HepG2 (cell line): ENCODE data around the gene ABCB11. TPM values are rescaled to one million over a fixed set of nuclear protein-coding genes. Genes with fewer than 3 reads are reported as not detected.
A peak's percentile ranks its signal among the peaks of the same experiment; 100 is the strongest.

ENCODE experiments used
- ATAC-seq: fragments of 200-7000 bp; cut with Tn5 transposase; 3 replicates; pipeline ENCODE4 v1.9.1; 2020; ENCODE audit warnings: mild to moderate bottlenecking, moderate library complexity
- BruUV-seq: library from RNA; stranded (reverse); fragments of 400-500 nt; replicated peaks from 2 replicates; lab custom pipeline; 2021; lab: Mats Ljungman, UMichigan
- CTCF ChIA-PET: fragments of 300-600 bp; formaldehyde crosslinking; extraction: SDS; loops from one replicate; lab custom pipeline; 2021; ENCODE audit warnings: low total read pairs, inconsistent platforms, low intra/inter-chr PET ratio; lab: Yijun Ruan, JAX
- POLR2A ChIA-PET: fragments of 350-600 bp; sonication (Branson Sonifier 250); formaldehyde crosslinking; loops from one replicate; lab custom pipeline; 2020; ENCODE audit warnings: antibody characterized with exemption, inconsistent platforms; lab: Yijun Ruan, JAX
- DNase-seq: peaks from one replicate; pipeline ENCODE4 v3.0.0-alpha.2; 2015; ENCODE audit warnings: low spot score
- FAIRE-seq: peaks from 3 replicates; lab custom pipeline; 2011; peaks lifted over from hg19 to GRCh38; lab: Jason Lieb, UNC
- H2AFZ ChIP-seq: one replicate; pipeline ENCODE4 v1.6.1; 2011; ENCODE audit warnings: low read length, inconsistent platforms
- H3K27ac ChIP-seq: fragments of 300-600 bp; 3 replicates; pipeline ENCODE4 v1.8.0; 2011; ENCODE audit warnings: mixed run types, mild to moderate bottlenecking, mixed read lengths, low read length, inconsistent platforms; ENCODE audit not compliant: insufficient read depth; ENCODE audit errors: extremely low read length
- H3K27me3 ChIP-seq, 2 experiments: fragments of 200-600 bp in 1 of 2; 2 replicates in 1 of 2; 3 replicates in 1 of 2; pipeline versions ENCODE4 v1.6.0 to v1.8.0; 2011; ENCODE audit warnings: low read length in 2 of 2, mild to moderate bottlenecking in 2 of 2, moderate library complexity in 2 of 2, inconsistent platforms in 1 of 2; ENCODE audit not compliant: insufficient read depth in 2 of 2, control insufficient read depth in 1 of 2
- H3K36me3 ChIP-seq, 2 experiments: fragments of 200-600 bp in 1 of 2; replicated peaks in 1 of 2; 2 replicates in 1 of 2; 3 replicates in 1 of 2; pipeline versions ENCODE4 v1.5.1 to v1.8.0; 2011; ENCODE audit warnings: low read length in 2 of 2, inconsistent platforms in 1 of 2; ENCODE audit not compliant: insufficient read depth in 2 of 2, control insufficient read depth in 1 of 2
- H3K4me1 ChIP-seq: 2 replicates; pipeline ENCODE4 v1.5.1; 2012; ENCODE audit warnings: low read length, inconsistent platforms; ENCODE audit not compliant: insufficient read depth
- H3K4me2 ChIP-seq: 2 replicates; pipeline ENCODE4 v1.6.0; 2011; ENCODE audit warnings: low read depth, low read length, inconsistent platforms
- H3K4me3 ChIP-seq, 3 experiments: fragments of 200-600 bp in 1 of 3; sonication (generic), shearing (Covaris generic) in 1 of 3; replicated peaks in 1 of 3; 2 replicates each; pipeline ENCODE4 v1.5.1; 2011 to 2016; ENCODE audit warnings: low read length in 3 of 3, inconsistent platforms in 2 of 3, low read depth in 2 of 3, mild to moderate bottlenecking in 2 of 3, control low read depth in 1 of 3, mixed read lengths in 1 of 3; ENCODE audit not compliant: insufficient read depth in 1 of 3
- H3K79me2 ChIP-seq: one replicate; pipeline ENCODE4 v1.6.1; 2011; ENCODE audit warnings: low read length, inconsistent platforms; ENCODE audit not compliant: insufficient read depth
- H3K9ac ChIP-seq: 2 replicates; pipeline ENCODE4 v1.6.0; 2011; ENCODE audit warnings: mild to moderate bottlenecking, low read depth, low read length, inconsistent platforms; ENCODE audit not compliant: insufficient read depth
- H3K9me3 ChIP-seq: 2 replicates; pipeline ENCODE4 v1.5.1; 2012; ENCODE audit warnings: mild to moderate bottlenecking, low read length
- H4K20me1 ChIP-seq: 2 replicates; pipeline ENCODE4 v1.6.0; 2011; ENCODE audit warnings: inconsistent platforms, mild to moderate bottlenecking, low read length, moderate library complexity; ENCODE audit not compliant: insufficient read depth
- LCORL ChIP-seq, 2 experiments: fragments of 450-650 bp in 1 of 2; sonication (generic) in 1 of 2; formaldehyde crosslinking in 1 of 2; IDR thresholded peaks; 2 replicates each; pipeline versions ENCODE4 v1.5.0 to v1.6.1; 2017 to 2020; ENCODE audit warnings: antibody characterized with exemption in 1 of 2, missing genetic modification reagents in 1 of 2
- MBD4 ChIP-seq: IDR thresholded peaks from 2 replicates; pipeline ENCODE4 v1.6.1; 2012; ENCODE audit warnings: low read length, inconsistent platforms, borderline replicate concordance
- RNF2 ChIP-seq: fragments of 450-650 bp; conservative IDR thresholded peaks from 2 replicates; pipeline ENCODE4 v1.6.1; 2016; ENCODE audit warnings: low read depth
- RXRB ChIP-seq: IDR thresholded peaks from 2 replicates; pipeline ENCODE4 v1.6.1; 2016; ENCODE audit warnings: borderline replicate concordance, missing genetic modification reagents, missing compliant biosample characterization
- SIN3B ChIP-seq: fragments of 150-350 bp; IDR thresholded peaks from 2 replicates; pipeline ENCODE4 v1.6.1; 2014; ENCODE audit warnings: low read length
- SMAD9 ChIP-seq: sonication (generic); formaldehyde crosslinking; IDR thresholded peaks from 2 replicates; pipeline ENCODE4 v1.5.1; 2020; ENCODE audit warnings: mild to moderate bottlenecking, missing genetic modification reagents
- THAP11 ChIP-seq: IDR thresholded peaks from 2 replicates; pipeline ENCODE4 v1.6.1; 2016; ENCODE audit warnings: missing biosample characterization, missing genetic modification reagents
- XRCC5 ChIP-seq: fragments of 200-400 bp; formaldehyde crosslinking; optimal IDR thresholded peaks from 2 replicates; pipeline ENCODE3; 2017; ENCODE audit warnings: mild to moderate bottlenecking, low read length
- ZBTB42 ChIP-seq: sonication (generic); formaldehyde crosslinking; IDR thresholded peaks from 2 replicates; pipeline ENCODE4 v1.5.0; 2020; ENCODE audit warnings: mild to moderate bottlenecking, missing genetic modification reagents
- ZNF232 ChIP-seq: sonication (generic); formaldehyde crosslinking; IDR thresholded peaks from 2 replicates; pipeline ENCODE4 v1.4.0; 2020; ENCODE audit warnings: missing genetic modification reagents, borderline replicate concordance
- ZNF557 ChIP-seq: sonication (generic); formaldehyde crosslinking; IDR thresholded peaks from 2 replicates; pipeline ENCODE4 v1.4.0; 2020; ENCODE audit warnings: missing genetic modification reagents
- ZNF629 ChIP-seq: sonication (generic); formaldehyde crosslinking; conservative IDR thresholded peaks from 2 replicates; pipeline ENCODE4 v1.5.0; 2020; ENCODE audit warnings: missing genetic modification reagents
- WGBS: methylation state at CpG from one replicate; pipeline ENCODE4 v1.1.6; 2017; ENCODE audit warnings: low lambda C conversion rate; 5-methylcytosine and 5-hydroxymethylcytosine counted together
- in situ Hi-C: cut with HindIII; loops from 2 replicates; pipeline ENCODE4 v1.10.0; 2017; ENCODE audit warnings: low pct_unique_long_range_greater_than_20kb; ENCODE audit not compliant: extremely low pct_ligation_motif_present
- intact Hi-C: fragments of 100-400 bp; cut with micrococcal nuclease; formaldehyde crosslinking; loops from one replicate; pipeline ENCODE4 v1.10.0; 2022; ENCODE audit not compliant: unreplicated experiment
- polyA plus RNA-seq, 8 experiments: library from polyadenylated mRNA; depleted of rRNA in 3 of 8; stranded (reverse) in 7 of 8; unstranded in 1 of 8; fragments of >200 nt; fragmentation: Illumina TruSeq in 4 of 8; extraction: Trizol in 4 of 8; gene quantifications; 2 replicates each; pipeline versions ENCODE4 v1.2.1 to v1.2.3, GENCODE V29; 2011 to 2016; ENCODE audit warnings: low read depth in 4 of 8, missing spikeins in 1 of 8, mixed read lengths in 1 of 8; ENCODE audit not compliant: insufficient read depth in 1 of 8
- total RNA-seq, 5 experiments: library from RNA; depleted of rRNA; stranded (reverse); fragments of >200 nt; fragmentation: Illumina TruSeq; extraction: Trizol; gene quantifications; 2 replicates each; pipeline ENCODE4 v1.2.3, GENCODE V29; 2016; ENCODE audit warnings: low read depth in 1 of 5
- TF ChIP-seq, protein P1 (sequence below): sonication (generic); formaldehyde crosslinking; IDR thresholded peaks from 2 replicates; pipeline ENCODE4 v1.4.0; 2020; ENCODE audit warnings: missing genetic modification reagents, borderline replicate concordance
- TF ChIP-seq, protein P2 (sequence below): sonication (generic); formaldehyde crosslinking; IDR thresholded peaks from 2 replicates; pipeline ENCODE4 v1.5.0; 2020; ENCODE audit warnings: missing genetic modification reagents
- TF ChIP-seq, protein P3 (sequence below): sonication (generic); formaldehyde crosslinking; IDR thresholded peaks from 2 replicates; pipeline ENCODE4 v1.4.0; 2020; ENCODE audit warnings: missing genetic modification reagents

Gene ABCB11
- total and polyA plus RNA-seq, 2 of the 13 experiments (the other 11 are each of a cell fraction or from before 2014, with no cell fraction given) = not detected

DNA sequence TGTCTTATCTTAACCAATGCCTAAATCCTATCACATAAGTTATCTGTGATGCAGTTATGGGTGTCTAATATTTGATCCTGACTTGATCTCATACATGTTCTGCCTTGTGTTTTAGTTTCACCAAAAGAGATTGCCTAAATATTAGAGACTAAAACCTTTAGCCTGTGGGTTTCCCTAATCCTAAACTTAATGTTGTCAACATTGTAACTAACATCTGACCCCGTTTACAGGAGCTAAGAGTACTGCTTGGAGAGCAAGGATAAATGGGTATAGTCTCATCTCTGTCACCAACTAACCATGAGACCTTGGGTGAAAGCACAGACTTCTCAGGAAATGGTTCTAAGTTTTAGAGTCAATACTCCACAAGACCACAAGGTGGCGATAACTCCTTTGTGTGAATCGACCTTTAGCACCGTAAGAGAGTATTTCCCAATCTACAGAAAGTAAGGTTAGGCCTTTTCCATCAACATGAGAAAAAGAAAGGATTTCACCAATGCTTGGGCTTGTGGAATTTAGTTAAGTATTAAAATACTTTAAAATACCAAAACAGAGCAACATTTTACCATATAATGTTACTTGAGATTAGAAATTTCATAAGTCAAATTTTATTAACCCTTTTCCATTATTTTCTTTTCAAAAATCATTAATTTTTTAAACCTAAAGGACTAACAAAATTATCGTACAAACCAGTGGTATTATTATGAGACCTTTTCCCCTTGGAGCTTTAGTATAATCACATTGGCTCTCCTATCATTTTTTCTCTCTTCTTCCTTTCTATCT lies 69.5 kb downstream of the ABCB11 start (continued):
- TF ChIP-seq, protein P1, sequence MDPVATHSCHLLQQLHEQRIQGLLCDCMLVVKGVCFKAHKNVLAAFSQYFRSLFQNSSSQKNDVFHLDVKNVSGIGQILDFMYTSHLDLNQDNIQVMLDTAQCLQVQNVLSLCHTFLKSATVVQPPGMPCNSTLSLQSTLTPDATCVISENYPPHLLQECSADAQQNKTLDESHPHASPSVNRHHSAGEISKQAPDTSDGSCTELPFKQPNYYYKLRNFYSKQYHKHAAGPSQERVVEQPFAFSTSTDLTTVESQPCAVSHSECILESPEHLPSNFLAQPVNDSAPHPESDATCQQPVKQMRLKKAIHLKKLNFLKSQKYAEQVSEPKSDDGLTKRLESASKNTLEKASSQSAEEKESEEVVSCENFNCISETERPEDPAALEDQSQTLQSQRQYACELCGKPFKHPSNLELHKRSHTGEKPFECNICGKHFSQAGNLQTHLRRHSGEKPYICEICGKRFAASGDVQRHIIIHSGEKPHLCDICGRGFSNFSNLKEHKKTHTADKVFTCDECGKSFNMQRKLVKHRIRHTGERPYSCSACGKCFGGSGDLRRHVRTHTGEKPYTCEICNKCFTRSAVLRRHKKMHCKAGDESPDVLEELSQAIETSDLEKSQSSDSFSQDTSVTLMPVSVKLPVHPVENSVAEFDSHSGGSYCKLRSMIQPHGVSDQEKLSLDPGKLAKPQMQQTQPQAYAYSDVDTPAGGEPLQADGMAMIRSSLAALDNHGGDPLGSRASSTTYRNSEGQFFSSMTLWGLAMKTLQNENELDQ (CRISPR knock-in tag) = no peak
- TF ChIP-seq THAP11 (CRISPR knock-in tag) = peak; percentile 60
- TF ChIP-seq LCORL (IDR thresholded peaks at IDR 0.05) = no peak
- no peak for TF ChIP-seq LCORL (CRISPR knock-in tag; IDR thresholded peaks at IDR 0.05)
- no peak for TF ChIP-seq RNF2
- peak; percentile 45 for TF ChIP-seq XRCC5
- TF ChIP-seq RXRB = peak; percentile 94
- TF ChIP-seq, protein P2, sequence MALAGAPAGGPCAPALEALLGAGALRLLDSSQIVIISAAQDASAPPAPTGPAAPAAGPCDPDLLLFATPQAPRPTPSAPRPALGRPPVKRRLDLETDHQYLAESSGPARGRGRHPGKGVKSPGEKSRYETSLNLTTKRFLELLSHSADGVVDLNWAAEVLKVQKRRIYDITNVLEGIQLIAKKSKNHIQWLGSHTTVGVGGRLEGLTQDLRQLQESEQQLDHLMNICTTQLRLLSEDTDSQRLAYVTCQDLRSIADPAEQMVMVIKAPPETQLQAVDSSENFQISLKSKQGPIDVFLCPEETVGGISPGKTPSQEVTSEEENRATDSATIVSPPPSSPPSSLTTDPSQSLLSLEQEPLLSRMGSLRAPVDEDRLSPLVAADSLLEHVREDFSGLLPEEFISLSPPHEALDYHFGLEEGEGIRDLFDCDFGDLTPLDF (CRISPR knock-in tag) = no peak
- peak; percentile 48 for TF ChIP-seq ZNF629

DNA sequence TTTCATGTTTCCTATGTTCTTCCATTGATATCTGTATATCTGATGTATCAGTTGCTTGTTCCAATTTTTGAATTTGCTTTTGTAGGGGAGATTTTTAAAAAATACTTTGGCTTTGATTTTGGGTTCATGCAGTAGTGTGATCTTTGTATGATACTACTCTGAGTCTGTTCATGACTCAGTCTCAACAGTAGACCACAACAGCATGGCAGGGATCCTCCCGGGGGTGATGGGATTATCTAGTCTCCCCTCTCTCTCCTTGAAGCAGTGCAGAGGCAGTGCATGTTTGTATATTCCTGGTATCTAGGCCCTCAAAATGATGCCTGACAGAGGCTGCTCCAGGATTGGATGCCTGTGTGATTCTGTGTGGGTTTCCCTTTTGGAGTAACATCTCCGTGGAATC lies 74.7 kb downstream of the ABCB11 start:
- intact Hi-C loops (loop anchor here (10.0 kb wide), 1 partner anchor 268 kb away; no protein-coding TSS in a partner anchor), in situ Hi-C loops (no loop called here)
- 45% methylated on average over 2 of the region's 2 CpGs for WGBS
- Histone ChIP-seq H3K9me3 (no peaks in the 10 kb centered on the region), H3K27me3 (no peaks in the 10 kb centered on the region), H3K4me3 (no peak overlapping the region), H3K79me2 (no peaks in the 10 kb centered on the region), H4K20me1 (no peaks in the 10 kb centered on the region), H2AFZ (no peak overlapping the region), H3K27ac (no peak overlapping the region), H3K36me3 (no peaks in the 10 kb centered on the region), H3K9ac (no peak overlapping the region), H3K4me2 (no peak overlapping the region), H3K4me1 (no peaks in the 10 kb centered on the region)
- FAIRE-seq (no peak), ATAC-seq (no peak), DNase-seq (no peak)
- POLR2A ChIA-PET = no interaction called here
- BruUV-seq = no TSS peak
- CTCF ChIA-PET = no interaction called here
- no peak for TF ChIP-seq SIN3B
- TF ChIP-seq ZBTB42 (CRISPR knock-in tag) = no peak
- TF ChIP-seq ZNF557 (CRISPR knock-in tag) = no peak
- TF ChIP-seq ZNF629 = no peak
- TF ChIP-seq MBD4 = no peak
- TF ChIP-seq ZNF232 = no peak
- no peak for TF ChIP-seq SMAD9 (CRISPR knock-in tag)
- TF ChIP-seq, protein P3, sequence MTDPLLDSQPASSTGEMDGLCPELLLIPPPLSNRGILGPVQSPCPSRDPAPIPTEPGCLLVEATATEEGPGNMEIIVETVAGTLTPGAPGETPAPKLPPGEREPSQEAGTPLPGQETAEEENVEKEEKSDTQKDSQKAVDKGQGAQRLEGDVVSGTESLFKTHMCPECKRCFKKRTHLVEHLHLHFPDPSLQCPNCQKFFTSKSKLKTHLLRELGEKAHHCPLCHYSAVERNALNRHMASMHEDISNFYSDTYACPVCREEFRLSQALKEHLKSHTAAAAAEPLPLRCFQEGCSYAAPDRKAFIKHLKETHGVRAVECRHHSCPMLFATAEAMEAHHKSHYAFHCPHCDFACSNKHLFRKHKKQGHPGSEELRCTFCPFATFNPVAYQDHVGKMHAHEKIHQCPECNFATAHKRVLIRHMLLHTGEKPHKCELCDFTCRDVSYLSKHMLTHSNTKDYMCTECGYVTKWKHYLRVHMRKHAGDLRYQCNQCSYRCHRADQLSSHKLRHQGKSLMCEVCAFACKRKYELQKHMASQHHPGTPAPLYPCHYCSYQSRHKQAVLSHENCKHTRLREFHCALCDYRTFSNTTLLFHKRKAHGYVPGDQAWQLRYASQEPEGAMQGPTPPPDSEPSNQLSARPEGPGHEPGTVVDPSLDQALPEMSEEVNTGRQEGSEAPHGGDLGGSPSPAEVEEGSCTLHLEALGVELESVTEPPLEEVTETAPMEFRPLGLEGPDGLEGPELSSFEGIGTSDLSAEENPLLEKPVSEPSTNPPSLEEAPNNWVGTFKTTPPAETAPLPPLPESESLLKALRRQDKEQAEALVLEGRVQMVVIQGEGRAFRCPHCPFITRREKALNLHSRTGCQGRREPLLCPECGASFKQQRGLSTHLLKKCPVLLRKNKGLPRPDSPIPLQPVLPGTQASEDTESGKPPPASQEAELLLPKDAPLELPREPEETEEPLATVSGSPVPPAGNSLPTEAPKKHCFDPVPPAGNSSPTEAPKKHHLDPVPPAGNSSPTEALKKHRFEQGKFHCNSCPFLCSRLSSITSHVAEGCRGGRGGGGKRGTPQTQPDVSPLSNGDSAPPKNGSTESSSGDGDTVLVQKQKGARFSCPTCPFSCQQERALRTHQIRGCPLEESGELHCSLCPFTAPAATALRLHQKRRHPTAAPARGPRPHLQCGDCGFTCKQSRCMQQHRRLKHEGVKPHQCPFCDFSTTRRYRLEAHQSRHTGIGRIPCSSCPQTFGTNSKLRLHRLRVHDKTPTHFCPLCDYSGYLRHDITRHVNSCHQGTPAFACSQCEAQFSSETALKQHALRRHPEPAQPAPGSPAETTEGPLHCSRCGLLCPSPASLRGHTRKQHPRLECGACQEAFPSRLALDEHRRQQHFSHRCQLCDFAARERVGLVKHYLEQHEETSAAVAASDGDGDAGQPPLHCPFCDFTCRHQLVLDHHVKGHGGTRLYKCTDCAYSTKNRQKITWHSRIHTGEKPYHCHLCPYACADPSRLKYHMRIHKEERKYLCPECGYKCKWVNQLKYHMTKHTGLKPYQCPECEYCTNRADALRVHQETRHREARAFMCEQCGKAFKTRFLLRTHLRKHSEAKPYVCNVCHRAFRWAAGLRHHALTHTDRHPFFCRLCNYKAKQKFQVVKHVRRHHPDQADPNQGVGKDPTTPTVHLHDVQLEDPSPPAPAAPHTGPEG (CRISPR knock-in tag) = no peak
